Left lung (tissue), 10 donors: Measurements from ENCODE around the gene FAM193B. TPM values are rescaled to one million over a fixed set of nuclear protein-coding genes. Genes with fewer than 3 reads are reported as not detected.

Experiments
- ATAC-seq: fragments of 200-7000 bp; cut with Tn5 transposase; one replicate; pipeline ENCODE4 v1.9.1; 2020; ENCODE audit warnings: moderate library complexity
- DNase-seq, 4 donors: peaks; one replicate each; pipeline ENCODE4 v3.0.0-alpha.2; 2013 to 2020
- H3K27ac ChIP-seq, 2 donors: fragments of 200-600 bp; sonication (generic) in 1 of 2; one replicate each; pipeline versions ENCODE4 v1.5.0 to v1.8.0; 2020 to 2021
- H3K27me3 ChIP-seq, 2 donors: fragments of 200-600 bp; sonication (generic) in 1 of 2; one replicate each; pipeline versions ENCODE4 v1.5.0 to v1.8.0; 2020 to 2021
- H3K36me3 ChIP-seq, 2 donors: fragments of 200-600 bp; sonication (generic) in 1 of 2; one replicate each; pipeline versions ENCODE4 v1.5.0 to v1.8.0; 2020 to 2021
- H3K4me1 ChIP-seq, 2 donors: fragments of 200-600 bp; one replicate each; pipeline ENCODE4 v1.8.0; 2021
- H3K4me3 ChIP-seq, 2 donors: fragments of 200-600 bp; sonication (generic) in 1 of 2; one replicate each; pipeline versions ENCODE4 v1.5.0 to v1.8.0; 2020 to 2021; ENCODE audit warnings: mild to moderate bottlenecking in 1 of 2
- H3K9me3 ChIP-seq, 2 donors: fragments of 200-600 bp; sonication (generic) in 1 of 2; one replicate each; pipeline versions ENCODE4 v1.5.0 to v1.8.0; 2020 to 2021
- CTCF ChIP-seq, 2 donors: fragments of 200-600 bp; sonication (generic) in 1 of 2; IDR thresholded peaks; one replicate each; pipeline versions ENCODE4 v1.5.0 to v1.8.0; 2021; ENCODE audit warnings: antibody characterized with exemption in 2 of 2
- intact Hi-C, 2 donors: fragments of 100-400 bp; cut with DNase I; formaldehyde crosslinking; loops; one replicate each; pipeline versions ENCODE4 v1.11.2 to v1.14.2; 2022
- polyA plus RNA-seq, 6 donors: library from polyadenylated mRNA; unstranded; fragments of 120-200 nt; gene quantifications; one replicate each; pipeline ENCODE4 v1.2.1, GENCODE V29; 2013; ENCODE audit not compliant: insufficient read length in 6 of 6
- total RNA-seq, 2 donors: library from RNA; stranded (reverse); fragmentation: NEBNext Ultra II Directional; extraction: Animal tissue kit (Norgen Biotek cat#: 25700); gene quantifications; one replicate each; pipeline ENCODE4 v1.2.1, GENCODE V29; 2021
- donor health status: DM: no; HTN: yes; CAD: no.
- donor health status: DM: no; HTN: no; CAD: no.

Gene FAM193B
- total and polyA plus RNA-seq, 8 donors = 64.3 to 112 (median 91.9) TPM

GRCh38 chr5:177503351-177504085, 50.8 kb downstream of the FAM193B start:
- TF ChIP-seq CTCF (IDR thresholded peaks at IDR 0.05) = no peak
- intact Hi-C loops = loop anchor here in 1 of 2 donors (5.0 kb wide), 1 partner anchor 111 kb away; no protein-coding TSS in a partner anchor
- H3K9me3 ChIP-seq = no peaks in the 10 kb centered on the region
- DNase-seq (peak in 1 of 4 donors; percentile 75), ATAC-seq (no peak)
- no peak overlapping the region for H3K27ac ChIP-seq
- H3K27me3 ChIP-seq = peaks cover 0 to 5% of the 10 kb centered on the region in 2 donors
- no peak overlapping the region for H3K4me3 ChIP-seq
- peaks cover 0 to 61% of the 10 kb centered on the region in 2 donors for H3K36me3 ChIP-seq
- peaks cover 0 to 47% of the 10 kb centered on the region in 2 donors for H3K4me1 ChIP-seq

- Histone ChIP-seq H3K36me3 (peaks cover 0 to 58% of the 10 kb centered on the region in 2 donors), H3K27ac (peak overlapping the region in 1 of 2 donors; percentile 18), H3K9me3 (no peaks in the 10 kb centered on the region), H3K4me3 (no peak overlapping the region), H3K4me1 (peaks cover 5 to 53% of the 10 kb centered on the region in 2 donors), H3K27me3 (peaks cover 0 to 10% of the 10 kb centered on the region in 2 donors)
- DNase-seq = no peak
- no peak for TF ChIP-seq CTCF (IDR thresholded peaks at IDR 0.05)
- ATAC-seq = no peak
- intact Hi-C loops = loop anchor here in 1 of 2 donors (5.0 kb wide), 1 partner anchor 111 kb away; no protein-coding TSS in a partner anchor
Measured at GRCh38 chr5:177502886-177503285, 51.5 kb downstream of the FAM193B start.

- TF ChIP-seq CTCF (IDR thresholded peaks at IDR 0.05) = no peak
- DNase-seq (no peak), ATAC-seq (no peak)
- Histone ChIP-seq H3K4me3 (no peak overlapping the region), H3K27ac (peak overlapping the region in 1 of 2 donors; percentile 18), H3K27me3 (peaks cover 0 to 10% of the 10 kb centered on the region in 2 donors), H3K36me3 (peaks cover 0 to 50% of the 10 kb centered on the region in 2 donors), H3K4me1 (peaks cover 5 to 50% of the 10 kb centered on the region in 2 donors), H3K9me3 (no peaks in the 10 kb centered on the region)
- intact Hi-C loops = loop anchor here in 1 of 2 donors (5.0 kb wide), 1 partner anchor 110 kb away; no protein-coding TSS in a partner anchor
Measured at GRCh38 chr5:177501874-177502678, 52.3 kb downstream of the FAM193B start.

GRCh38 chr5:177500685-177501522, 53.5 kb downstream of the FAM193B start:
- intact Hi-C loops = loop anchor here in 1 of 2 donors (5.0 kb wide), 1 partner anchor 109 kb away; no protein-coding TSS in a partner anchor
- ATAC-seq (peak; percentile 36), DNase-seq (peak; percentile 83 to 98 (median 90))
- no peak overlapping the region for H3K27ac ChIP-seq
- peaks cover 0 to 10% of the 10 kb centered on the region in 2 donors for H3K27me3 ChIP-seq
- H3K36me3 ChIP-seq = peaks cover 0 to 38% of the 10 kb centered on the region in 2 donors
- peak; percentile 93 to 99 for TF ChIP-seq CTCF (IDR thresholded peaks at IDR 0.05)
- H3K4me3 ChIP-seq = no peak overlapping the region
- H3K9me3 ChIP-seq = no peaks in the 10 kb centered on the region
- H3K4me1 ChIP-seq = peaks cover 13 to 47% of the 10 kb centered on the region in 2 donors
